ENCODE data around the gene FSTL5. TPM values are rescaled to one million over a fixed set of nuclear protein-coding genes. Genes with fewer than 3 reads are reported as not detected.

Gene FSTL5
- total and polyA plus RNA-seq, 2 of the 13 experiments (the other 11 are each of a cell fraction or from before 2014, with no cell fraction given): 0.03 to 0.07 TPM

DNA sequence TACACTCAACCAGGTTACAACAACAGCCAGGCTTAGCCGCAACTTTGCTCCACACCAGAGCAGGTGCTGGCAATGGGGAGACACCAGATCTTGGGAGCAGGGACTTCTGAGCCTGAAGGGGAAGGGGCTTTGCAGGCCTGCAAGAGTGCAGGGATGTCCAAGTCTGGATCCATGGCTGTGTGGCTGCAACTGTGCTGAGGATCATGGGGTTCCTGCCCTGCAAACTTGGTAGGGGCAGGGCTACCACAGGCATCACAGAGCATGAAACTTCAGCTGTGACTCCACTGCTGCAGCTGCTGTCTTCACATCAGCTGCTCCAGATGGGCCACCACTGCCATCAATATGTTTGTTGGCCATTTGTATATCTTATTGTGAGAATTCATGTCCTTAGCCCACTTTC lies 340.4 kb downstream of the FSTL5 start (continued):
- no peak for TF ChIP-seq KIAA2018 (CRISPR knock-in tag; IDR thresholded peaks at IDR 0.05; ENCODE audit: borderline replicate concordance)
- no peak for TF ChIP-seq ZNF441 (CRISPR knock-in tag; IDR thresholded peaks at IDR 0.05; ENCODE audit: borderline replicate concordance)
- TF ChIP-seq PITX1 (CRISPR knock-in tag; IDR thresholded peaks at IDR 0.05): no peak
- TF ChIP-seq MBD4 (IDR thresholded peaks at IDR 0.05; ENCODE audit: borderline replicate concordance, low read length): no peak
- TF ChIP-seq ZFAT (CRISPR knock-in tag; conservative IDR thresholded peaks at IDR 0.05): no peak
- no peak for TF ChIP-seq AKAP8 (CRISPR knock-in tag; IDR thresholded peaks at IDR 0.05)
